GM12878 (cell line): Measurements from ENCODE around the gene MYO10. TPM values are rescaled to one million over a fixed set of nuclear protein-coding genes. Genes with fewer than 3 reads are reported as not detected.
"Not testable (repeated sequence)": the region's sequence is repeated elsewhere in the genome, so short reads cannot be mapped to it uniquely, and the experiment has no call there.

ENCODE experiments used
- ATAC-seq: fragments of 200-7000 bp; cut with Tn5 transposase; 3 replicates; pipeline ENCODE4 v1.9.1; 2020; ENCODE audit warnings: mild to moderate bottlenecking, moderate library complexity
- BruUV-seq: library from RNA; stranded (reverse); fragments of 400-500 nt; replicated peaks from 2 replicates; lab custom pipeline; 2021; lab: Mats Ljungman, UMichigan
- CTCF ChIA-PET: fragments of 300-600 bp; sonication (Branson Sonifier 250); formaldehyde crosslinking; extraction: SDS; loops from one replicate; lab custom pipeline; 2021; ENCODE audit warnings: inconsistent platforms; lab: Yijun Ruan, JAX
- POLR2A ChIA-PET: fragments of 350-600 bp; formaldehyde crosslinking; extraction: SDS; loops from one replicate; lab custom pipeline; 2021; ENCODE audit warnings: inconsistent platforms; lab: Charles Lee
- RAD21 ChIA-PET: fragments of 300-600 bp; sonication (Branson Sonifier 250); formaldehyde crosslinking; loops from one replicate; lab custom pipeline; 2023; ENCODE audit warnings: antibody characterized with exemption; ENCODE audit not compliant: unreplicated experiment; lab: Charles Lee
- SMC1A ChIA-PET: fragments of 300-600 bp; sonication (Branson Sonifier 250); formaldehyde crosslinking; loops from one replicate; lab custom pipeline; 2023; ENCODE audit not compliant: unreplicated experiment, uncharacterized antibody; lab: Charles Lee
- DNase-seq: peaks from one replicate; pipeline ENCODE4 v3.0.0-alpha.2; 2011; ENCODE audit warnings: low read depth, low spot score
- FAIRE-seq: peaks from 3 replicates; lab custom pipeline; 2011; peaks lifted over from hg19 to GRCh38; lab: Jason Lieb, UNC
- H2AFZ ChIP-seq: 2 replicates; pipeline ENCODE4 v1.6.0; 2011; ENCODE audit warnings: low read depth, low read length, control low read depth; ENCODE audit not compliant: control insufficient read depth
- H3K27ac ChIP-seq: 2 replicates; pipeline ENCODE4 v1.5.1; 2011; ENCODE audit warnings: control low read depth; ENCODE audit not compliant: control insufficient read depth, insufficient read depth
- H3K27me3 ChIP-seq, 2 experiments: replicated peaks in 1 of 2; 2 replicates each; pipeline versions ENCODE4 v1.6.0 to v1.6.1; 2011; ENCODE audit warnings: low read length in 1 of 2; ENCODE audit not compliant: control insufficient read depth in 2 of 2, insufficient read depth in 2 of 2
- H3K36me3 ChIP-seq, 2 experiments: 2 replicates each; pipeline ENCODE4 v1.5.1; 2011; ENCODE audit warnings: low read length in 1 of 2; ENCODE audit not compliant: control insufficient read depth in 2 of 2, insufficient read depth in 2 of 2
- H3K4me1 ChIP-seq: 2 replicates; pipeline ENCODE4 v1.6.1; 2011; ENCODE audit warnings: mild to moderate bottlenecking, low read length, moderate library complexity, mixed read lengths; ENCODE audit not compliant: control insufficient read depth, insufficient read depth
- H3K4me2 ChIP-seq: 2 replicates; pipeline ENCODE4 v1.6.0; 2011; ENCODE audit warnings: control low read depth; ENCODE audit not compliant: control insufficient read depth, insufficient read depth
- H3K4me3 ChIP-seq: fragments of 200-600 bp; sonication (generic); 2 replicates; pipeline ENCODE4 v1.5.1; 2016
- H3K79me2 ChIP-seq: 2 replicates; pipeline ENCODE4 v1.6.0; 2011; ENCODE audit warnings: low read length; ENCODE audit not compliant: control insufficient read depth, insufficient read depth
- H3K9ac ChIP-seq: 2 replicates; pipeline ENCODE4 v1.8.0; 2011; ENCODE audit warnings: low read length, control low read depth, mixed read lengths; ENCODE audit not compliant: control insufficient read depth, insufficient read depth
- H3K9me3 ChIP-seq: replicated peaks from 3 replicates; pipeline ENCODE4 v1.5.1; 2011; ENCODE audit warnings: mild to moderate bottlenecking, low read length; ENCODE audit not compliant: control insufficient read depth, insufficient read depth
- H4K20me1 ChIP-seq: 2 replicates; pipeline ENCODE4 v1.6.0; 2011; ENCODE audit not compliant: control insufficient read depth, insufficient read depth
- HDAC6 ChIP-seq: fragments of 200-600 bp; sonication (generic); IDR thresholded peaks from one replicate; pipeline ENCODE4 v1.8.0; 2017; ENCODE audit warnings: antibody characterized with exemption; ENCODE audit not compliant: unreplicated experiment
- SUZ12 ChIP-seq: fragments of 200-600 bp; sonication (generic); IDR thresholded peaks from one replicate; pipeline ENCODE4 v1.6.1; 2018; ENCODE audit warnings: antibody characterized with exemption, mild to moderate bottlenecking; ENCODE audit not compliant: unreplicated experiment
- TCF3 ChIP-seq: IDR thresholded peaks from 2 replicates; pipeline ENCODE4 v1.6.1; 2012; ENCODE audit warnings: low read depth, mild to moderate bottlenecking, low read length, borderline replicate concordance; ENCODE audit not compliant: insufficient read depth
- USF2 ChIP-seq: IDR thresholded peaks from 2 replicates; pipeline ENCODE4 v1.6.1; 2011; ENCODE audit warnings: low read depth, low read length, improper control_type of control experiment, borderline replicate concordance
- ZNF384 ChIP-seq: IDR thresholded peaks from 2 replicates; pipeline ENCODE4 v1.6.1; 2012; ENCODE audit warnings: low read depth, mild to moderate bottlenecking, low read length, improper control_type of control experiment, borderline replicate concordance
- WGBS: methylation state at CpG from one replicate; pipeline ENCODE4 v1.1.6; 2016; ENCODE audit warnings: low lambda C conversion rate; ENCODE audit not compliant: insufficient replicate concordance, insufficient coverage; ENCODE audit errors: missing lambda C conversion rate; 5-methylcytosine and 5-hydroxymethylcytosine counted together
- in situ Hi-C: fragments of 300-500 bp; cut with MboI; formaldehyde crosslinking; loops from 9 replicates; pipeline ENCODE4 v1.14.3; 2018; ENCODE audit warnings: mixed read lengths
- intact Hi-C: fragments of 100-400 bp; cut with micrococcal nuclease; formaldehyde crosslinking; loops from one replicate; pipeline ENCODE4 v1.14.2; 2022; ENCODE audit not compliant: unreplicated experiment
- polyA plus RNA-seq, 11 experiments: library from polyadenylated mRNA; depleted of rRNA in 4 of 11; unstranded in 6 of 11; stranded (reverse) in 5 of 11; fragments of >200 nt; fragmentation: Nextera tagmentation in 4 of 11; fragmentation: Illumina TruSeq in 1 of 11; extraction: Ambion mirVana in 4 of 11; extraction: Trizol in 1 of 11; gene quantifications; 1 replicate in 1 of 11; 2 replicates in 10 of 11; pipeline versions ENCODE4 v1.2.1 to v1.2.3, GENCODE V29; 2011 to 2016; ENCODE audit warnings: inconsistent platforms in 2 of 11, missing spikeins in 2 of 11, low read depth in 1 of 11
- total RNA-seq, 4 experiments: library from RNA; depleted of rRNA in 3 of 4; stranded (reverse); fragments of >200 nt in 3 of 4; fragmentation: Illumina TruSeq in 1 of 4; extraction: Trizol in 1 of 4; gene quantifications; 2 replicates each; pipeline versions ENCODE4 v1.2.1 to v1.2.3, GENCODE V29; 2013 to 2021
- TF ChIP-seq, protein P1 (sequence below): fragments of 450-650 bp; IDR thresholded peaks from 2 replicates; pipeline ENCODE4 v1.6.1; 2016; ENCODE audit warnings: mild to moderate bottlenecking, moderate library complexity, borderline replicate concordance
- TF ChIP-seq, protein P2 (sequence below): fragments of 450-650 bp; IDR thresholded peaks from 2 replicates; pipeline ENCODE4 v1.6.1; 2016; ENCODE audit warnings: mild to moderate bottlenecking

MYO10 gene
- total and polyA plus RNA-seq, 10 of the 15 experiments (the other 5 are each of a cell fraction or from before 2014, with no cell fraction given), result 0.02 to 0.77 (median 0.17) TPM

DNA sequence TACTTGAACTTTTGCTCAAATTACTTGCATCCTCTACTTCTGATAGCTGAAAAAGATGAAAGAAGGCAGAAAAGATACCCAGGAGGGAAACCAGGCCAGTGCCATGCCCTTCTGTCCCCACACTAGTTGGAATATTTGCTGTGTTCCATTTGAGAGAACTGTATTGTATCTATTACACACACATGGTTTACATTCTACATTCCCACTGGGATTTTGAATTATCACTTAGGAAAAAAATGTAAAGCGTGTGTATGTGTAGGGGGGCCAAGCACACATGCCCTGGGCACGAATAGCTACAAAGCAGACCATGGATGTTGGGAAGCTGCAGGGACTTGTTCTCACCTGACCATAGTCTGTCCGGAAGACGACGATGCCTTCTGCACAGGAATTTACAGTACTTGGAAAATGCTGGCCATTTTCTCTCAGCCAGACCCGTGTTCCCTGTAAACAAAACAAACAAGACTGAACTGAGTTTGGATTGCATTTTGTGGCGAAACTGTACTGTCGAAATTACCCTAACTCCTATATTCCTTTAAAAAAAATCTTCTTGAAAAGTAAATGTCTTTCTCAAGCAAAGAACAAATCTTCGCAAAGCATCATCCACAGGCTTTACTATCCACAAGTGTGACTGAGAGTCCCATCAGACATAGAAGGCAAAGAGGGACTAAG lies 58.7 kb downstream of the MYO10 start:
- DNase-seq (no peak), FAIRE-seq (no peak), ATAC-seq (no peak)
- H3K27ac ChIP-seq, result no peak overlapping the region
- ChIA-PET SMC1A (no interaction called here), CTCF (no interaction called here), POLR2A (no interaction called here), RAD21 (no interaction called here)
- no peaks in the 10 kb centered on the region for H3K27me3 ChIP-seq
- no peak overlapping the region for H2AFZ ChIP-seq
- WGBS, result 33% methylated on average over 9 of the region's 9 CpGs
- H3K9ac ChIP-seq, result no peak overlapping the region
- H3K4me2 ChIP-seq, result no peak overlapping the region
- H3K9me3 ChIP-seq, result no peaks in the 10 kb centered on the region
- in situ Hi-C loops, result no loop called here
- no peaks in the 10 kb centered on the region for H3K4me1 ChIP-seq
- no peak overlapping the region for H3K4me3 ChIP-seq
- no peaks in the 10 kb centered on the region for H3K36me3 ChIP-seq
- H3K79me2 ChIP-seq, result no peaks in the 10 kb centered on the region
- BruUV-seq, result no TSS peak
- intact Hi-C loops, result no loop called here
- TF ChIP-seq USF2 (no peak), SUZ12 (no peak), HDAC6 (no peak), ZNF384 (no peak), TCF3 (no peak)
- TF ChIP-seq, protein P1, sequence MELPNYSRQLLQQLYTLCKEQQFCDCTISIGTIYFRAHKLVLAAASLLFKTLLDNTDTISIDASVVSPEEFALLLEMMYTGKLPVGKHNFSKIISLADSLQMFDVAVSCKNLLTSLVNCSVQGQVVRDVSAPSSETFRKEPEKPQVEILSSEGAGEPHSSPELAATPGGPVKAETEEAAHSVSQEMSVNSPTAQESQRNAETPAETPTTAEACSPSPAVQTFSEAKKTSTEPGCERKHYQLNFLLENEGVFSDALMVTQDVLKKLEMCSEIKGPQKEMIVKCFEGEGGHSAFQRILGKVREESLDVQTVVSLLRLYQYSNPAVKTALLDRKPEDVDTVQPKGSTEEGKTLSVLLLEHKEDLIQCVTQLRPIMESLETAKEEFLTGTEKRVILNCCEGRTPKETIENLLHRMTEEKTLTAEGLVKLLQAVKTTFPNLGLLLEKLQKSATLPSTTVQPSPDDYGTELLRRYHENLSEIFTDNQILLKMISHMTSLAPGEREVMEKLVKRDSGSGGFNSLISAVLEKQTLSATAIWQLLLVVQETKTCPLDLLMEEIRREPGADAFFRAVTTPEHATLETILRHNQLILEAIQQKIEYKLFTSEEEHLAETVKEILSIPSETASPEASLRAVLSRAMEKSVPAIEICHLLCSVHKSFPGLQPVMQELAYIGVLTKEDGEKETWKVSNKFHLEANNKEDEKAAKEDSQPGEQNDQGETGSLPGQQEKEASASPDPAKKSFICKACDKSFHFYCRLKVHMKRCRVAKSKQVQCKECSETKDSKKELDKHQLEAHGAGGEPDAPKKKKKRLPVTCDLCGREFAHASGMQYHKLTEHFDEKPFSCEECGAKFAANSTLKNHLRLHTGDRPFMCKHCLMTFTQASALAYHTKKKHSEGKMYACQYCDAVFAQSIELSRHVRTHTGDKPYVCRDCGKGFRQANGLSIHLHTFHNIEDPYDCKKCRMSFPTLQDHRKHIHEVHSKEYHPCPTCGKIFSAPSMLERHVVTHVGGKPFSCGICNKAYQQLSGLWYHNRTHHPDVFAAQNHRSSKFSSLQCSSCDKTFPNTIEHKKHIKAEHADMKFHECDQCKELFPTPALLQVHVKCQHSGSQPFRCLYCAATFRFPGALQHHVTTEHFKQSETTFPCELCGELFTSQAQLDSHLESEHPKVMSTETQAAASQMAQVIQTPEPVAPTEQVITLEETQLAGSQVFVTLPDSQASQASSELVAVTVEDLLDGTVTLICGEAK, result no peak
- TF ChIP-seq, protein P2, sequence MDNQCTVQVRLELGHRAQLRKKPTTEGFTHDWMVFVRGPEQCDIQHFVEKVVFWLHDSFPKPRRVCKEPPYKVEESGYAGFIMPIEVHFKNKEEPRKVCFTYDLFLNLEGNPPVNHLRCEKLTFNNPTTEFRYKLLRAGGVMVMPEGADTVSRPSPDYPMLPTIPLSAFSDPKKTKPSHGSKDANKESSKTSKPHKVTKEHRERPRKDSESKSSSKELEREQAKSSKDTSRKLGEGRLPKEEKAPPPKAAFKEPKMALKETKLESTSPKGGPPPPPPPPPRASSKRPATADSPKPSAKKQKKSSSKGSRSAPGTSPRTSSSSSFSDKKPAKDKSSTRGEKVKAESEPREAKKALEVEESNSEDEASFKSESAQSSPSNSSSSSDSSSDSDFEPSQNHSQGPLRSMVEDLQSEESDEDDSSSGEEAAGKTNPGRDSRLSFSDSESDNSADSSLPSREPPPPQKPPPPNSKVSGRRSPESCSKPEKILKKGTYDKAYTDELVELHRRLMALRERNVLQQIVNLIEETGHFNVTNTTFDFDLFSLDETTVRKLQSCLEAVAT, result no peak
- no peaks in the 10 kb centered on the region for H4K20me1 ChIP-seq

GRCh38 chr5:16874424-16874823 lies 61.7 kb downstream of the MYO10 start:
- SMC1A ChIA-PET, FAIRE-seq, RAD21 ChIA-PET, H3K4me3 ChIP-seq, H3K9ac ChIP-seq, in situ Hi-C loops, H2AFZ ChIP-seq, H3K36me3 ChIP-seq, H4K20me1 ChIP-seq, ATAC-seq, POLR2A ChIA-PET, H3K27ac ChIP-seq, H3K4me1 ChIP-seq, H3K4me2 ChIP-seq, CTCF ChIA-PET, H3K9me3 ChIP-seq, DNase-seq, H3K27me3 ChIP-seq, H3K79me2 ChIP-seq, BruUV-seq, intact Hi-C loops: not testable (repeated sequence)
- WGBS, result 0% methylated on average over 1 of the region's 1 CpG
